IPS-NIHi11 (cell line): ENCODE data around the gene BPI.
"Not testable (repeated sequence)": the region's sequence is repeated elsewhere in the genome, so short reads cannot be mapped to it uniquely, and the experiment has no call there.

ENCODE experiments used
- DNase-seq: peaks from one replicate; pipeline ENCODE4 v3.0.0; 2012; ENCODE audit warnings: mixed read lengths, low spot score

Gene BPI

DNA sequence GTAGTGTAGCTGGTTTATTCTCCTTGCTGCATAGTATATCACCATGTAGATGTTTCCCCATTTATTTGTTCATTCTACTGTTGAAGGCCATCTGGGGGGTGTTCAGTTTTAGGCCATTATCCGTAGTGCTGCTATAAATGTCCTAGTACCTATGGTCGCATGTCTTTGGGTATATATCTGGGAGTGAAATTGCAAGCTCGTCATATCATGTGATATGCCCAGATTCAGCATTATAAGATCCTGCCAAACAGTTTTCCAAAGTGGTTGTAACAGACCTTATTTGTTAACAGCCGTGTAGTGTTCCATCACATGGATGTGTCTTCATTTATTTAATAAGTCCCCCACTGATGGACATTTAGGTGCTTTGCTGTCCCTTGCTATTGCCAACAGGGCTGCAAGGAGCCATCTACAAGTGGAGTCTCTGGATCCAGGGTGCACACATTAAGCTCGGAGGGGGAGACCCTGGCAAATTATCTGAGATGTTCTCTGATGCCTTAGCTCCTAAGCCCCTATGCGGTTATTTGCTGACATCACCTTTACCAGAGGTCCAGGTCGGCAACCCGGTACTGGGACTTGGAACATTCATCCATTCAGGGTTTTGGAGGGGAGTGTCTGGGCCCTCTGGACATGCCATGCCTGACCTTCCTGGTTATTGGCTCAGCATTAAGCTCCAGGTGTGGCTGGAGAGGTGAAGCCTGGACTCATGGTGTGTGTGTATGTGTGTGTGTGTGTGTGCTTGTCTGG lies 59.2 kb downstream of the BPI start:
- DNase-seq: no peak

- peak; percentile 63 for DNase-seq
Measured at GRCh38 chr20:38369389-38369788, 65.4 kb downstream of the BPI start.

- DNase-seq: no peak
Measured at GRCh38 chr20:38372806-38373205, 68.8 kb downstream of the BPI start.

- DNase-seq: no peak
Measured at GRCh38 chr20:38373231-38373867, 69.4 kb downstream of the BPI start.

DNA sequence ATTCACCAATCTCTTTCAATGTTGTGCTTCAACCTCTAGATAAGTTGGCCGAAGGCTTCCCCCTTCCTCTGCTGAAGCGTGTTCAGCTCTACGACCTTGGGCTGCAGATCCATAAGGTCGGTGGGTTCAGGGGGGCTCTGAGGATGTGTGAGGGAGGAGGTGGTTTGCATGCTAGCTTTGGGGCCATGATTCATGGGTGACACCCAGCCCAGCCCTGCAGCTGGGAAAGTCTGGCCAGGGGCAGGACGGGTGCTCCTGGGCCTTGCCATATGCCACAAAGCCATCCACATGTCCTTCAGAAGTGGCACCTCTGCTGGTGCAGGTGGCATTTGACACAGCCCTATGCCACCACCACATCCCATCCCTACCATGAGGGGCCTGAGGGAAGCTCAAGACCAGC lies 69.9 kb downstream of the BPI start:
- no peak for DNase-seq

- no peak for DNase-seq
Measured at GRCh38 chr20:38377039-38377685, 73.2 kb downstream of the BPI start.

- DNase-seq: not testable (repeated sequence)
Measured at GRCh38 chr20:38377838-38378237, 73.9 kb downstream of the BPI start.

DNA sequence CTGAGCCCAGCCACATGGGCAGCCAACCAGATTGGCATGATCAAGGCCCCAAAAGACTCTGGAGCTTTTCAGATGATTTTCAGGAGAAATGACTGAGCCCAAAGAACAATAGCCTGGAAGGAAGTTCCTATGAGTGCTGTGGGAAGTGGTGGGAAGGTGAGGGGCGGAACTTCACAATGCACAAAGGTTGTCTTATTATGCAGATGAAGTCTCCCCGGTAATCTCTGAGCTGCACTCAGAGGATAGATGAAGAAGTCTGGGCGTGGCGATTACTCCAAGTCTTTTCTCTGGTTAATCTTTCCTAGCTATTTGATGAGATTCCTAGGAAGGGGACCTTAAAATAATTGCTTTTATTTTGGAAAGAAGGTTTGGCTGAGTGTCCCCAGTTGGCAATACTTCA lies 79.2 kb downstream of the BPI start:
- DNase-seq: no peak

- no peak for DNase-seq
Measured at GRCh38 chr20:38386004-38386403, 82.0 kb downstream of the BPI start.

DNA sequence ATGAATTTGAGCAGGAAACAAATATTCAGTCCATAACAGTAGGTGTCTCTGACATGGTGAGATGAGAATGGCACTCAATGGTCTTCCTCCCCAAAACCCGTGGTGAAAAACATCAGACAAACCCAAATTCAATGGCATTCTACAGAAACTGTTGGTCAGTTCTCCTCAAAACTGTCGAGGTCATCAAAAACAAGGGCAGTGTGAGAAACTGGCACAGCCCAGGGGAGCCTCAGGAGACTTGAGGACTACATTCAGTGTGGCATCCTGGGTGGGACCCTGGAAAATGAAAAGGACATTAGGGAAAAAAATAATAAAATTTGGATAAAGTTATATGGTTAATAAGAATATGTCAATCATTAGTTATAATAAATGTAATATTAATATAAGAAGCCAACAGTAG lies 82.9 kb downstream of the BPI start:
- no peak for DNase-seq
